Glomerular visceral epithelial cell (primary cell): Measurements from ENCODE around the gene RXFP1.
A peak's percentile ranks its signal among the peaks of the same experiment; 100 is the strongest.
"Not testable (repeated sequence)": the region's sequence is repeated elsewhere in the genome, so short reads cannot be mapped to it uniquely, and the experiment has no call there.

ENCODE experiments used
- DNase-seq: peaks from one replicate; pipeline ENCODE4 v3.0.0-alpha.2; 2016; ENCODE audit errors: extremely low spot score

RXFP1 gene

GRCh38 chr4:158613046-158613445 lies 91.4 kb downstream of the RXFP1 start:
- no peak for DNase-seq

GRCh38 chr4:158617956-158618355 lies 96.3 kb downstream of the RXFP1 start:
- no peak for DNase-seq

- no peak for DNase-seq
Measured at GRCh38 chr4:158621729-158622128, 100.0 kb downstream of the RXFP1 start.

GRCh38 chr4:158622251-158622650 lies 100.6 kb downstream of the RXFP1 start:
- no peak for DNase-seq

- DNase-seq: peak; percentile 47
Measured at GRCh38 chr4:158624889-158625478, 103.3 kb downstream of the RXFP1 start.

GRCh38 chr4:158625544-158625943 lies 103.9 kb downstream of the RXFP1 start:
- no peak for DNase-seq

- peak; percentile 4 for DNase-seq
Measured at GRCh38 chr4:158630893-158631292, 109.2 kb downstream of the RXFP1 start.

- DNase-seq: no peak
Measured at GRCh38 chr4:158636619-158637018, 114.9 kb downstream of the RXFP1 start.

- DNase-seq: no peak
Measured at GRCh38 chr4:158644356-158644755, 122.7 kb downstream of the RXFP1 start.

GRCh38 chr4:158644760-158645159 lies 123.1 kb downstream of the RXFP1 start:
- DNase-seq: no peak

- DNase-seq: no peak
Measured at GRCh38 chr4:158649111-158649680, 127.5 kb downstream of the RXFP1 start.

GRCh38 chr4:158652920-158653319 lies 131.2 kb downstream of the RXFP1 start:
- no peak for DNase-seq

- no peak for DNase-seq
Measured at GRCh38 chr4:158656439-158656838, 134.8 kb downstream of the RXFP1 start.

GRCh38 chr4:158657291-158657690 lies 135.6 kb downstream of the RXFP1 start:
- no peak for DNase-seq

- not testable (repeated sequence) for DNase-seq
Measured at GRCh38 chr4:158663255-158663654, 141.6 kb downstream of the RXFP1 start.

- not testable (repeated sequence) for DNase-seq
Measured at GRCh38 chr4:158663707-158664625, 142.3 kb downstream of the RXFP1 start.

GRCh38 chr4:158664806-158665205 lies 143.1 kb downstream of the RXFP1 start:
- DNase-seq: no peak

GRCh38 chr4:158666892-158667291 lies 145.2 kb downstream of the RXFP1 start:
- DNase-seq: no peak

- DNase-seq: peak; percentile 47
Measured at GRCh38 chr4:158667651-158668198, 146.0 kb downstream of the RXFP1 start.

- DNase-seq: no peak
Measured at GRCh38 chr4:158669310-158669709, 147.6 kb downstream of the RXFP1 start.

GRCh38 chr4:158670975-158671664 lies 149.4 kb downstream of the RXFP1 start:
- DNase-seq: peak; percentile 73

GRCh38 chr4:158671665-158671914 lies 149.9 kb downstream of the RXFP1 start, which contains the start of gene C4orf46:
Gene C4orf46 (minus strand): TSS chr4:158671887. CDS start chr4:158671801, 86 bp downstream.
- DNase-seq: no peak
